ENCODE measurements around the gene EVX1.

The EVX1 gene

GRCh38 chr7:27202018-27202861, 40.4 kb upstream of the EVX1 start:
- DNase-seq (ENCODE audit: low read depth): no peak
- H3K4me3 ChIP-seq (replicated peaks; ENCODE audit: low read depth, low read length): no peak overlapping the region
- TF ChIP-seq, protein P1, sequence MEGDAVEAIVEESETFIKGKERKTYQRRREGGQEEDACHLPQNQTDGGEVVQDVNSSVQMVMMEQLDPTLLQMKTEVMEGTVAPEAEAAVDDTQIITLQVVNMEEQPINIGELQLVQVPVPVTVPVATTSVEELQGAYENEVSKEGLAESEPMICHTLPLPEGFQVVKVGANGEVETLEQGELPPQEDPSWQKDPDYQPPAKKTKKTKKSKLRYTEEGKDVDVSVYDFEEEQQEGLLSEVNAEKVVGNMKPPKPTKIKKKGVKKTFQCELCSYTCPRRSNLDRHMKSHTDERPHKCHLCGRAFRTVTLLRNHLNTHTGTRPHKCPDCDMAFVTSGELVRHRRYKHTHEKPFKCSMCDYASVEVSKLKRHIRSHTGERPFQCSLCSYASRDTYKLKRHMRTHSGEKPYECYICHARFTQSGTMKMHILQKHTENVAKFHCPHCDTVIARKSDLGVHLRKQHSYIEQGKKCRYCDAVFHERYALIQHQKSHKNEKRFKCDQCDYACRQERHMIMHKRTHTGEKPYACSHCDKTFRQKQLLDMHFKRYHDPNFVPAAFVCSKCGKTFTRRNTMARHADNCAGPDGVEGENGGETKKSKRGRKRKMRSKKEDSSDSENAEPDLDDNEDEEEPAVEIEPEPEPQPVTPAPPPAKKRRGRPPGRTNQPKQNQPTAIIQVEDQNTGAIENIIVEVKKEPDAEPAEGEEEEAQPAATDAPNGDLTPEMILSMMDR (IDR thresholded peaks at IDR 0.05; ENCODE audit: low read length, missing control alignments): no peak

DNA sequence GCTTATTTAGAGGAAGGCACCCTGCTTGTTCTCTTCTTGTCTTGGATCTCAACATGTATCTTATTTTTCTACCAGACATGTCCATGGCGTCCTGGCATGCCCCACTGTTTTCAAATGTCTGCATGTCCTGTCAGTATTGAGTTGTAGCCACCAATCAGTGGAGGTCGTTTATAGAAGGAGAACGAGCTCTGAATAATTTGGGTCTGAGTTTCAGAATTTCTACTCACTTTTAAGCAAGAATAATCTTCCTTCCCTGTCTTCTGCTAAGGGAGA, 39.8 kb upstream of the EVX1 start:
- H3K4me3 ChIP-seq (replicated peaks; ENCODE audit: low read depth, low read length): no peak overlapping the region
- no peak for DNase-seq (ENCODE audit: low read depth)
- TF ChIP-seq, protein P1 (IDR thresholded peaks at IDR 0.05; ENCODE audit: low read length, missing control alignments): no peak

- TF ChIP-seq, protein P1 (IDR thresholded peaks at IDR 0.05; ENCODE audit: low read length, missing control alignments): no peak
- DNase-seq (ENCODE audit: low read depth): no peak
- no peak overlapping the region for H3K4me3 ChIP-seq (replicated peaks; ENCODE audit: low read depth, low read length)
Observed at GRCh38 chr7:27203365-27203953, 39.1 kb upstream of the EVX1 start.

- no peak overlapping the region for H3K4me3 ChIP-seq (replicated peaks; ENCODE audit: low read depth, low read length)
- TF ChIP-seq, protein P1 (IDR thresholded peaks at IDR 0.05; ENCODE audit: low read length, missing control alignments): no peak
- DNase-seq (ENCODE audit: low read depth): no peak
Observed at GRCh38 chr7:27203964-27204594, 38.5 kb upstream of the EVX1 start.

DNA sequence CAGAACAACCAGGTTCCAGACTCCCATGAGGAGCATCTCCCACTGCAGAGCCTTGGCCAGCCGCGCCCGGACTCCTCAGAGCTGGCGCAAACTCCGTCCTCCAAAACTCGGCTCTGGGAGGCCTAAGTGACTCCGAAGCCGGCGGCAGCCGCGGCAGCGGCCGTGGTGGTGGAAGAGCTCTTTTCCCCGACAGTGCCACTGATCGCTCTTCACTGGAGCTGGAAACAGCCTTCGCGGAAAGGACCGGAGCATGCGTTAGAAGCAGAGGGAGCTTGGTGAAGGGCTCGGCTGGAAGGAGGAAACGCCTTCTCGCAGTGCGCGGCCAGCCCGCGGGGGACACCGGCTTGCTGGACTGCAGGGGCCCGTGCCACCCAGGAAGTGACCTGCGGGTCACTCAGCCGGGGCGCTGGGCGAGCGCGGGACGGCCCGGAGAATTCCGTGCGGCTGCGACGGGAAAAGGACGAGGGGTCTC, 37.7 kb upstream of the EVX1 start:
- no peak overlapping the region for H3K4me3 ChIP-seq (replicated peaks; ENCODE audit: low read depth, low read length)
- no peak for DNase-seq (ENCODE audit: low read depth)
- TF ChIP-seq, protein P1 (IDR thresholded peaks at IDR 0.05; ENCODE audit: low read length, missing control alignments): no peak

DNA sequence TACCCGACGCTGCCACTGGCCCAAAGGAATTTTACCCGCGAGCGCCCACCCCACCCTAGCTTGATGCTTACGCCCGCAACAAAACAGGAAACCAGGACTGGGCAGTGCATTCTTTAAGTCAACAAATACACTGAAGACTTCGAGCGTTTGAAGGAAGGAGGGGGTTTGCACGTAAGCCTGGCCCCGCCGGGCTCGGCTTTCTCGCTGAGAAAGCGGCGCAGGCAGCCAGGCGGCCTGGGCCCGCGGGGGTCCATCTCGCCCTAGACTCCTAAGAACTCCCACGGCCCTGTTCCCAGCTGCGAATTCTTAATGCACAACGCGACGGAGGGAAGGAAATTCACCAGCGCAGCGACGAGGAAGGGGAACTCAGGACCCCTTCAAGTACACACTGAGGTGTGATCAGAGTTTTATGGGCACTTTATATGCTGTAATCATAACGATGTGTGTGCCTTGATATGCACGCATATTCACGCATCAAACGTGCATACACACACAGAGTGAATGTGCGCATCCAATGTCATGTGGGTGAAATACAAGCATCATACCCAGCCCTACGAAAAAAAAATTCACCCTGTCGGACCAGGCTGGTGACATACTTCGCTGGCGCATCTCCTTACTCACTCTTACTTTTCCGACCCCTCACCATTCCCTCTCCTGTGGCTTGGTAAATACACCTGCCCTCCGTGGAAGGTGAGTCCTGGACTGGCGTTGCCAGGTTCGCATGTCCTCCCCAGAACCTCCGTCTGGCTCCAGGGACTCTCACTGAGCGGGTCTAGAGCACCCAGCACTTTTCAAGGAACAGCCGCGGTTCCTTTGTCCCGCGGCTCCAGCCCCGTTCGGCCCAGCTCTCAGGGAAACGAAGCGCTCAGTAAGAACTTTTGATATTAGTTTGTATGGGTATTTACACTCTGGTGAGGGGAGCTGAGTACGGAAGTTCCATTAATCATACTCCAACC, 37.0 kb upstream of the EVX1 start:
- DNase-seq (ENCODE audit: low read depth): no peak
- TF ChIP-seq, protein P1 (IDR thresholded peaks at IDR 0.05; ENCODE audit: low read length, missing control alignments): no peak
- no peak overlapping the region for H3K4me3 ChIP-seq (replicated peaks; ENCODE audit: low read depth, low read length)
